Ishikawa (cell line): ENCODE data around the gene FGFR1OP2.

Source experiments
- CREB1 ChIP-seq: IDR thresholded peaks from 2 replicates; pipeline ENCODE4 v1.6.1; 2012; ENCODE audit warnings: low read depth
- EGR1 ChIP-seq: IDR thresholded peaks from 2 replicates; pipeline ENCODE4 v1.6.1; 2012
- RAD21 ChIP-seq: IDR thresholded peaks from 2 replicates; pipeline ENCODE4 v1.6.1; 2012; ENCODE audit warnings: low read depth
- TAF1 ChIP-seq: IDR thresholded peaks from 2 replicates; pipeline ENCODE4 v1.6.1; 2012; ENCODE audit warnings: low read depth, mild to moderate bottlenecking
- YY1 ChIP-seq: IDR thresholded peaks from 2 replicates; pipeline ENCODE4 v1.6.1; 2012; ENCODE audit warnings: low read depth

- no peak for TF ChIP-seq EGR1
- TF ChIP-seq YY1: no peak
- no peak for TF ChIP-seq TAF1
- TF ChIP-seq CREB1: no peak
- TF ChIP-seq RAD21: no peak
Measured at GRCh38 chr12:27009881-27010301, 71.6 kb downstream of the FGFR1OP2 start.
